Mononuclear cell (primary cell): Measurements from ENCODE around the gene CARMIL3. TPM values are rescaled to one million over a fixed set of nuclear protein-coding genes. Genes with fewer than 3 reads are reported as not detected.
"Not testable (repeated sequence)": the region's sequence is repeated elsewhere in the genome, so short reads cannot be mapped to it uniquely, and the experiment has no call there.

Experiments used
- H3K27me3 ChIP-seq: 2 replicates; pipeline ENCODE4 v1.6.0; 2011; ENCODE audit warnings: low read length, control low read depth; ENCODE audit not compliant: insufficient read depth
- H3K4me1 ChIP-seq: 2 replicates; pipeline ENCODE4 v1.5.1; 2011; ENCODE audit warnings: mild to moderate bottlenecking, low read length, control low read depth; ENCODE audit not compliant: insufficient read depth
- H3K4me3 ChIP-seq: 2 replicates; pipeline ENCODE4 v1.5.1; 2011; ENCODE audit warnings: mild to moderate bottlenecking, low read length, moderate library complexity
- H3K9me3 ChIP-seq: 2 replicates; pipeline ENCODE4 v1.5.1; 2011; ENCODE audit warnings: low read depth, mild to moderate bottlenecking, control low read depth, low read length
- total RNA-seq: library from RNA; depleted of rRNA; stranded (reverse); fragments of >200 nt; gene quantifications from one replicate; pipeline ENCODE4 v1.2.3, GENCODE V29; 2012

CARMIL3 gene
- total RNA-seq, 1 donor: 0.52 TPM

GRCh38 chr14:24035769-24036168 is 16.0 kb upstream of the CARMIL3 start:
- not testable (repeated sequence) for H3K4me3 ChIP-seq, H3K27me3 ChIP-seq, H3K9me3 ChIP-seq
- H3K4me1 ChIP-seq: peaks cover 41% of the 10 kb centered on the region

- no peaks in the 10 kb centered on the region for H3K9me3 ChIP-seq
- H3K27me3 ChIP-seq: no peaks in the 10 kb centered on the region
- H3K4me3 ChIP-seq: peak overlapping the region; percentile 42
- peaks cover 41% of the 10 kb centered on the region for H3K4me1 ChIP-seq
Measured at GRCh38 chr14:24036169-24036962, 15.4 kb upstream of the CARMIL3 start.

GRCh38 chr14:24036963-24037657 is 14.7 kb upstream of the CARMIL3 start:
- not testable (repeated sequence) for H3K27me3 ChIP-seq, H3K9me3 ChIP-seq
- Histone ChIP-seq H3K4me1 (peaks cover 41% of the 10 kb centered on the region), H3K4me3 (peak overlapping the region; percentile 42)

- Histone ChIP-seq H3K27me3 (no peaks in the 10 kb centered on the region), H3K9me3 (no peaks in the 10 kb centered on the region), H3K4me1 (peaks cover 37% of the 10 kb centered on the region), H3K4me3 (no peak overlapping the region)
Measured at GRCh38 chr14:24037658-24038037, 14.2 kb upstream of the CARMIL3 start.

GRCh38 chr14:24038686-24039085 is 13.1 kb upstream of the CARMIL3 start:
- Histone ChIP-seq H3K9me3 (no peaks in the 10 kb centered on the region), H3K4me3 (no peak overlapping the region), H3K4me1 (peaks cover 26% of the 10 kb centered on the region), H3K27me3 (no peaks in the 10 kb centered on the region)

- Histone ChIP-seq H3K4me1 (peaks cover 14% of the 10 kb centered on the region), H3K9me3 (no peaks in the 10 kb centered on the region), H3K4me3 (no peak overlapping the region), H3K27me3 (no peaks in the 10 kb centered on the region)
Measured at GRCh38 chr14:24040692-24041091, 11.1 kb upstream of the CARMIL3 start.

- Histone ChIP-seq H3K9me3 (no peaks in the 10 kb centered on the region), H3K4me3 (no peak overlapping the region)
Measured at GRCh38 chr14:24042746-24043145, 9.1 kb upstream of the CARMIL3 start.

GRCh38 chr14:24049002-24049401 is 2.8 kb upstream of the CARMIL3 start:
- H3K4me1 ChIP-seq: peaks cover 45% of the 10 kb centered on the region
- not testable (repeated sequence) for H3K9me3 ChIP-seq, H3K27me3 ChIP-seq, H3K4me3 ChIP-seq

More at GRCh38 chr14:24042746-24043145, 9.1 kb upstream of the CARMIL3 start:
- Histone ChIP-seq H3K27me3 (no peaks in the 10 kb centered on the region), H3K4me1 (peaks cover 9% of the 10 kb centered on the region)

- not testable (repeated sequence) for H3K27me3 ChIP-seq, H3K4me3 ChIP-seq, H3K9me3 ChIP-seq
- peaks cover 45% of the 10 kb centered on the region for H3K4me1 ChIP-seq
Measured at GRCh38 chr14:24050753-24051152, 1.1 kb upstream of the CARMIL3 start.

GRCh38 chr14:24051176-24051788 is 527 bp upstream of the CARMIL3 start:
- no peaks in the 10 kb centered on the region for H3K9me3 ChIP-seq
- peak overlapping the region; percentile 44 for H3K4me3 ChIP-seq
- H3K4me1 ChIP-seq: peaks cover 45% of the 10 kb centered on the region
- H3K27me3 ChIP-seq: peaks cover 8% of the 10 kb centered on the region

GRCh38 chr14:24052656-24053547 is 1.1 kb downstream of the CARMIL3 start:
- Histone ChIP-seq H3K9me3 (no peaks in the 10 kb centered on the region), H3K4me3 (peak overlapping the region; percentile 44), H3K27me3 (peaks cover 8% of the 10 kb centered on the region), H3K4me1 (peaks cover 43% of the 10 kb centered on the region)

- H3K9me3 ChIP-seq: no peaks in the 10 kb centered on the region
- peaks cover 40% of the 10 kb centered on the region for H3K4me1 ChIP-seq
Measured at GRCh38 chr14:24053548-24054323, 1.9 kb downstream of the CARMIL3 start.

GRCh38 chr14:24054324-24054641 is 2.5 kb downstream of the CARMIL3 start:
- no peaks in the 10 kb centered on the region for H3K9me3 ChIP-seq

More at GRCh38 chr14:24053548-24054323, 1.9 kb downstream of the CARMIL3 start:
- no peak overlapping the region for H3K4me3 ChIP-seq
- peaks cover 8% of the 10 kb centered on the region for H3K27me3 ChIP-seq

GRCh38 chr14:24054646-24055045 is 2.8 kb downstream of the CARMIL3 start:
- Histone ChIP-seq H3K9me3 (no peaks in the 10 kb centered on the region), H3K27me3 (peaks cover 8% of the 10 kb centered on the region), H3K4me1 (peaks cover 31% of the 10 kb centered on the region), H3K4me3 (no peak overlapping the region)

More at GRCh38 chr14:24054324-24054641, 2.5 kb downstream of the CARMIL3 start:
- peaks cover 34% of the 10 kb centered on the region for H3K4me1 ChIP-seq
- no peak overlapping the region for H3K4me3 ChIP-seq
- peaks cover 8% of the 10 kb centered on the region for H3K27me3 ChIP-seq
